ENCODE results near the gene TMEM139. TPM values are rescaled to one million over a fixed set of nuclear protein-coding genes. Genes with fewer than 3 reads are reported as not detected.
A peak's percentile ranks its signal among the peaks of the same experiment; 100 is the strongest.

TMEM139 gene
- total and polyA plus RNA-seq, 2 donors from 2014 or later: 36.7 to 108 TPM

- intact Hi-C loops (cut with DNase I): no loop called here
- no peak for DNase-seq
- Histone ChIP-seq H3K4me1 (ENCODE audit: control insufficient read depth in 2 of 3, insufficient read depth in 2 of 3, low read depth in 1 of 3, low read length in 3 of 3) (no peaks in the 10 kb centered on the region), H3K9me3 (ENCODE audit: control insufficient read depth in 2 of 3, insufficient read depth in 1 of 3, low read length in 3 of 3) (no peaks in the 10 kb centered on the region), H3K9ac (ENCODE audit: low read length in 3 of 3) (peak overlapping the region in 1 of 3 donors; percentile 19), H3K27me3 (ENCODE audit: control insufficient read depth, insufficient read depth, low read length) (no peaks in the 10 kb centered on the region), H3K27ac (ENCODE audit: low read depth in 2 of 2, low read length in 2 of 2) (no peak overlapping the region), H3K36me3 (ENCODE audit: control insufficient read depth in 2 of 3, insufficient read depth in 3 of 3, low read length in 3 of 3) (no peaks in the 10 kb centered on the region), H3K4me3 (ENCODE audit: low read length in 3 of 3) (peak overlapping the region in 2 of 3 donors; percentile 33 to 47)
- FAIRE-seq: no peak
- TF ChIP-seq, protein P1, sequence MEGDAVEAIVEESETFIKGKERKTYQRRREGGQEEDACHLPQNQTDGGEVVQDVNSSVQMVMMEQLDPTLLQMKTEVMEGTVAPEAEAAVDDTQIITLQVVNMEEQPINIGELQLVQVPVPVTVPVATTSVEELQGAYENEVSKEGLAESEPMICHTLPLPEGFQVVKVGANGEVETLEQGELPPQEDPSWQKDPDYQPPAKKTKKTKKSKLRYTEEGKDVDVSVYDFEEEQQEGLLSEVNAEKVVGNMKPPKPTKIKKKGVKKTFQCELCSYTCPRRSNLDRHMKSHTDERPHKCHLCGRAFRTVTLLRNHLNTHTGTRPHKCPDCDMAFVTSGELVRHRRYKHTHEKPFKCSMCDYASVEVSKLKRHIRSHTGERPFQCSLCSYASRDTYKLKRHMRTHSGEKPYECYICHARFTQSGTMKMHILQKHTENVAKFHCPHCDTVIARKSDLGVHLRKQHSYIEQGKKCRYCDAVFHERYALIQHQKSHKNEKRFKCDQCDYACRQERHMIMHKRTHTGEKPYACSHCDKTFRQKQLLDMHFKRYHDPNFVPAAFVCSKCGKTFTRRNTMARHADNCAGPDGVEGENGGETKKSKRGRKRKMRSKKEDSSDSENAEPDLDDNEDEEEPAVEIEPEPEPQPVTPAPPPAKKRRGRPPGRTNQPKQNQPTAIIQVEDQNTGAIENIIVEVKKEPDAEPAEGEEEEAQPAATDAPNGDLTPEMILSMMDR (IDR thresholded peaks at IDR 0.05; ENCODE audit: borderline replicate concordance, extremely low read depth, insufficient read depth): no peak
Measured at GRCh38 chr7:143258831-143259230, 25.9 kb upstream of the TMEM139 start.

GRCh38 chr7:143259765-143260164 is 25.0 kb upstream of the TMEM139 start:
- TF ChIP-seq, protein P1 (IDR thresholded peaks at IDR 0.05; ENCODE audit: borderline replicate concordance, extremely low read depth, insufficient read depth): no peak
- H3K27me3 ChIP-seq (ENCODE audit: control insufficient read depth, insufficient read depth, low read length): no peaks in the 10 kb centered on the region
- peaks cover 0 to 5% (median 0%) of the 10 kb centered on the region in 3 donors for H3K4me1 ChIP-seq (ENCODE audit: control insufficient read depth in 2 of 3, insufficient read depth in 2 of 3, low read depth in 1 of 3, low read length in 3 of 3)
- no peak overlapping the region for H3K9ac ChIP-seq (ENCODE audit: low read length in 3 of 3)
- H3K4me3 ChIP-seq (ENCODE audit: low read length in 3 of 3): no peak overlapping the region
- FAIRE-seq (no peak), DNase-seq (no peak)
- no peak overlapping the region for H3K27ac ChIP-seq (ENCODE audit: low read depth in 2 of 2, low read length in 2 of 2)
- peaks cover 0 to 2% (median 0%) of the 10 kb centered on the region in 3 donors for H3K36me3 ChIP-seq (ENCODE audit: control insufficient read depth in 2 of 3, insufficient read depth in 3 of 3, low read length in 3 of 3)
- intact Hi-C loops (cut with DNase I): no loop called here
- no peaks in the 10 kb centered on the region for H3K9me3 ChIP-seq (ENCODE audit: control insufficient read depth in 2 of 3, insufficient read depth in 1 of 3, low read length in 3 of 3)

GRCh38 chr7:143261901-143262300 is 22.9 kb upstream of the TMEM139 start:
- intact Hi-C loops (cut with DNase I): no loop called here
- H3K36me3 ChIP-seq (ENCODE audit: control insufficient read depth in 2 of 3, insufficient read depth in 3 of 3, low read length in 3 of 3): peaks cover 0 to 5% (median 0%) of the 10 kb centered on the region in 3 donors
- TF ChIP-seq, protein P1 (IDR thresholded peaks at IDR 0.05; ENCODE audit: borderline replicate concordance, extremely low read depth, insufficient read depth): no peak
- no peaks in the 10 kb centered on the region for H3K27me3 ChIP-seq (ENCODE audit: control insufficient read depth, insufficient read depth, low read length)
- H3K9ac ChIP-seq (ENCODE audit: low read length in 3 of 3): no peak overlapping the region
- H3K9me3 ChIP-seq (ENCODE audit: control insufficient read depth in 2 of 3, insufficient read depth in 1 of 3, low read length in 3 of 3): no peaks in the 10 kb centered on the region
- H3K4me3 ChIP-seq (ENCODE audit: low read length in 3 of 3): no peak overlapping the region
- FAIRE-seq: no peak
- DNase-seq: no peak
- H3K4me1 ChIP-seq (ENCODE audit: control insufficient read depth in 2 of 3, insufficient read depth in 2 of 3, low read depth in 1 of 3, low read length in 3 of 3): peaks cover 0 to 6% (median 0%) of the 10 kb centered on the region in 3 donors
- H3K27ac ChIP-seq (ENCODE audit: low read depth in 2 of 2, low read length in 2 of 2): no peak overlapping the region

All from kidney (tissue), 14 donors.